AG04449 (cell line): ENCODE data around the gene GPR34.
"Not testable (repeated sequence)": the region's sequence is repeated elsewhere in the genome, so short reads cannot be mapped to it uniquely, and the experiment has no call there.

Source experiments
- CTCF ChIA-PET: fragments of 350-600 bp; formaldehyde crosslinking; extraction: SDS; loops from one replicate; lab custom pipeline; 2021; ENCODE audit warnings: antibody characterized with exemption; lab: Yijun Ruan, JAX
- POLR2A ChIA-PET: fragments of 400-600, 350-600 bp; formaldehyde crosslinking; extraction: SDS; loops from one replicate; lab custom pipeline; 2020; ENCODE audit warnings: antibody characterized with exemption, inconsistent platforms; lab: Yijun Ruan, JAX
- DNase-seq: peaks from one replicate; pipeline ENCODE4 v3.0.0-alpha.2; 2010; ENCODE audit warnings: low read depth, low spot score
- H3K4me3 ChIP-seq: 2 replicates; pipeline ENCODE4 v1.5.1; 2011; ENCODE audit warnings: low read depth, mild to moderate bottlenecking, control low read depth, low read length
- CTCF ChIP-seq: IDR thresholded peaks from one replicate; pipeline ENCODE4 v1.5.1; 2011; ENCODE audit warnings: mild to moderate bottlenecking, moderate library complexity, low read length, control low read depth, inconsistent platforms; ENCODE audit not compliant: insufficient read depth; ENCODE audit errors: missing control alignments

Gene GPR34

GRCh38 chrX:41688835-41689234 lies at the start of gene GPR34:
Gene GPR34 (plus strand): TSS chrX:41688973. CDS start chrX:41695634, 6,661 bp downstream.
- no peak within 1 kb of the TSS for H3K4me3 ChIP-seq
- ChIA-PET CTCF (no interaction called here), POLR2A (no interaction called here)
- DNase-seq = no peak
- TF ChIP-seq CTCF = no peak

GRCh38 chrX:41646201-41646600 lies 42.6 kb upstream of the GPR34 start:
- POLR2A ChIA-PET, H3K4me3 ChIP-seq, CTCF ChIA-PET, DNase-seq: not testable (repeated sequence)

GRCh38 chrX:41653125-41653524 lies 35.6 kb upstream of the GPR34 start:
- H3K4me3 ChIP-seq = no peak overlapping the region
- ChIA-PET CTCF (no interaction called here), POLR2A (no interaction called here)
- DNase-seq = no peak
- no peak for TF ChIP-seq CTCF

GRCh38 chrX:41655101-41655500 lies 33.7 kb upstream of the GPR34 start:
- DNase-seq = no peak
- no peak for TF ChIP-seq CTCF
- ChIA-PET POLR2A (no interaction called here), CTCF (no interaction called here)
- no peak overlapping the region for H3K4me3 ChIP-seq

- no peak for TF ChIP-seq CTCF
- no peak for DNase-seq
- POLR2A ChIA-PET = no interaction called here
- no peak overlapping the region for H3K4me3 ChIP-seq
- CTCF ChIA-PET = no interaction called here
Measured at GRCh38 chrX:41655631-41656030, 33.1 kb upstream of the GPR34 start.

GRCh38 chrX:41661366-41662095 lies 27.2 kb upstream of the GPR34 start:
- POLR2A ChIA-PET = no interaction called here
- CTCF ChIA-PET = no interaction called here
- no peak overlapping the region for H3K4me3 ChIP-seq
- TF ChIP-seq CTCF = no peak
- no peak for DNase-seq

GRCh38 chrX:41664375-41664901 lies 24.3 kb upstream of the GPR34 start:
- ChIA-PET CTCF (no interaction called here), POLR2A (no interaction called here)
- DNase-seq = no peak
- no peak overlapping the region for H3K4me3 ChIP-seq
- TF ChIP-seq CTCF = no peak
